DMS53 (cell line): Measurements from ENCODE around the gene HOXA5.

Source experiments
- DNase-seq: peaks from one replicate; lab custom pipeline; 2025; lab: John Stamatoyannopoulos, UW

Gene HOXA5

DNA sequence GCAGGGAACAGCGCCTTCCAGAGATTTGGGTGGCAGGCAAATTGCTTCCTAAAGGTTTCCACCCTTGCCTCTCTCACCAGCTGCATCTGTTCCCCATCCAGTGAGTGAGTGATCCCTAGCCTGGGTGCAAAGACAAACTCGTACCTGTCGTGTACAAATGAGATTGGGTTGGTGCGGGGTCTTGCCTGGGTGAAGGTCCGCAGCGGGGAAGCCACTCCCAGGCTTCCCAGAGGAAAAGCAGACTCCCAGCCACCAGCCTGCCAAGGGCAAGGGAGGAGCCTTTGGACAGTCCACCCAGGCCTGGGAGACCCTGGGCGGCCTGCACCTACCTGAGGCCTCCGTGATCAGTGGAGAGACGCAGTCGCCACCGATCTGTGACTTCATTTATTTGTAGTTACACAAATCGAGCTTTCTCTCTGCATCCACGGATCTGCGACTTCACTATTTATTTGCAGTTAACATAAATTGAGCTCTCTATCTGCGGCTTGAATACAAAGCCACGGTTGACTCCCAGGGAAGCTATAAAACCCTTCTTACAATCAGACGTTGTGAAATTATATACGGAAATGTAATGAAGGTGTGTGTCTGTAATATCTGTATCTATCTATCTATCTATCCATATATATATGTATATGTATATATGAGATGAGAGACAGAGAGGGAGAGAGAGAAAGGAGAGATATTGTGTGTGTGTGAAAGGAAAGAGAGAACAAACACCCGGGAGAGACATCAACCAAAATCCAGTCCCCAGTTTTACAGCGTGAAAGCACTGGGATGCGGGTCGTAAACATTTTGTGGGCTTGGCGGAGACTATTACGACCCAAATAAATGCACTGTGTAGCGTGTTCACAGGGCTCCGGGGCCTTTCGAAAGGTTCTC is 16.0 kb upstream of the HOXA5 start:
- DNase-seq, result no peak

DNA sequence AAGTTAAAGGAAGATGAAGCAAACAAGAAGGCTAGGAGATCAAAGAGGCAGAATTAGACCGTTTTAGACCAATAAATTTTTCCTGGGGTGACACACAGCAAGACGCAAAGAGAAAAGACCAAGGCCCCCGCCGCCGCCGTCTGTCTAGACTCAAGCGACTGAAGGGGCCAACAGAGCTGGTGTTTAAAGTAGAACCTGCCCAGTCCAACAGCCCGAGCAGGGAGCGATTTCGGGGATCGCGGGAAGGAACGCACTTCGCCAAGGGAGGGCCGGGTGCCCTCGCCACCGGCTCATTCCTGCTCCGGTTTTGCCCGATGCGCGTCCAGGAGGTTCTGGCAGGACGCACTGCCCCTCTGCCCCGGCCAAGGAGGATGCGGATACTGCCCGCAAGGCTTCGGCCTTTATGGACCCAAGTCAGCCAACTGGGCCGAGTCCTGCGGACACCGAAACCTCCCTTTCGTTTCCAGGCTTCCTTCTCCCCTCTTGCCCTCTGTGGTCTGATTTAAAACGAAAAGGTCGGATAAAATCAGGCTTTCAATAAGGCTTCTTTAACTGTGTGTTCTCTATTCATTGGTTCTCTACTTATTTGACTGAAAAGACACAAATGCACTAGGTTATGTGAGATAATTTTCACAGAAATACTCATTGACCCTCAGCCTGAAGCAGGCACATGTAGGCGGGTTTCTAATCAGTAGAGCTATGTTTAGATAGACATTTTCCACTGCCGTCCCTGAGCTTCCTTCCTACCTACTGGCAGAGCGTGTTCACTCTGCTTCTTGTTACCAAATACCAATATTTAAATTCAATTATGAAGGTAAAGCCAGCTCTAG is 15.2 kb upstream of the HOXA5 start:
- DNase-seq, result no peak

DNA sequence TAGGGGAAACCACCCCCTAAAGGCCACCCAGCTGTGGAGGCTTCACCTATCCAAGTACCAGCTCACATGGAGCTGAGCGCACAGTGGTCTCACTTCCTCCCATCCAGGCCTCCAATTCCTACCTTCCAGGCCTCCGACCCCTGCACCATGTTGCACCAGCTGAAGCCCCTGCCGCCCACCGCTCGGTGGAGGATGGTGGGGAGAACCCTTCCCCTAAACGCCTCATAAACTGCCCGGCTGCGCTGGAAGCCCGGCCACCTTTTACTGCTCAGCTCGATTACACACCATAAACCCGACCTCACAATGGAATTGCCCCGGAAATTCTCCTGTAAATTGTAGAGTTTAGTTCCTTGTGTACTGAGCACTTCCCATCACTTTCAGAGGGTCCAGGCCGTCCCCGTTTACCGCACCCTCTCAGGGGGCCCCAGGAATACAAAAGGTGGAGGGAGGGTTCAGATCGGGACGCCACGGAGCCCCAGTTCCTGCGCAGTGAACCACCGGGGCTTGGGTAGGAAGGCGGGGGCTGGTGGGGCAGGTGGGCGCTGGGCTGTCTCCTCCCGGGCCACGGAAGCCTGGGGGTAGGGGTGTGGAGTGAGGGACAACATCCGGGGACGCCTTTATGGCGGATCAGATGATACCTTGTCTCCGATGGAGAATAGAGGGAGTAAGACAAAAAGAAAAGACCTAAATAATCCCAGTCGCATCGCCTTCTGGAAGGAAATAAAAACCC is 14.4 kb upstream of the HOXA5 start:
- no peak for DNase-seq

DNA sequence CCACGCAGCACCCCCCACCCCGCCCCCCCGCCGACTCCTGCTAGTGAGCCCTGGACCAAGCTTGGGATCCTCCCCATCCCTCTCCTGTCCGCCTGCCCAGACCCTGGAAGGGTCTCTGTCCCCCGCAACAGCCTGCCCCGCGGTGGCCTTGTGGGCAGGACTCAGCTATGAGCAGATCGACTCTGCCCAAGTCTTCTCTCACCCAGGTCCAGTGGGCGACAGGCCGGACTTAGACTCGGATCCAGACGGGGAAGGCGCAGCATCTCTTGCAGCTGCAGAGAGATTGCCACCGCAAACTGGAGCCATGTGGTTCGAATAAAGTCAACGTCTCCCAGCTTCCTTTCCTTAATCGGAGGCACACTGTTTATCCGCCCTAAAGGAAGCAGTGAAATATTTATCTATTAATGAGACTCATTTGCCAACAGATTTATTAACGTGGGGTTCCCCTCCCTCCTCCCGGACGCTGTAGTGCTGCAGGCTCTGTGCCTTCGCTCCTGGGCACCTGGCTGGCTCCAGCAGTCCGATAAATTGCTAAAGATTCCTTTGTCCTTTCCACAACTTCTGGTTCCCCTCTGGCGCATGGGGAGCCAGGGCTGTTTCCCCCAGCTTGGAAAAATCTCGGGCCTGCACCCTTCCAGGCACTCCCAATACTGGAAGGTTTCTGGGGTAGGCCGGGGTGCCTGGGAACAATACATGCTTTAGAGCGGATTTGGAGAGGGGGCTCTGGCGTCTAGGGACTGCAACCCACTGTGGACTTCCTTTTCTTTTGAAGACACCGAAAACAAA is 13.6 kb upstream of the HOXA5 start:
- DNase-seq, result no peak

DNA sequence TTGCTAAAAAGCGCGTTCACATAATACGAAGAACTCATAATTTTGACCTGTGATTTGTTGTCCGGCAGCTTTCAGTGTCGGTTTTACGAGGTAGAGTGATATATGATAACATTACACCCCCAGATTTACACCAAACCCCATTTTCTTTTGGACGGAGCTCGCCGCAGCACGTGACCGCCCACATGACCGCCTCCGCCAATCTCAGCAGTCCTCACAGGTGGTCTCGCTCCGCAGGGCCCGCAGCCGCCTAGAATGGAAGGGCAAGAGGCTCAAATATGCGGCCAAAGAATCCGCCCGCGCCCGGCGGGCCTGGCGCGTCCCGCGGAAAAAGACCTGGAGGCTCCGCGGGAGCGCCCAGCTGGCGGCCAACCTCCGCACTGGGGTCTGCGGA is 13.0 kb upstream of the HOXA5 start, which contains the start of gene HOXA7:
TSS of gene HOXA7 (minus strand) at position 168 of the 391 bp plus-strand sequence. CDS start at position 38, 130 bp downstream.
- DNase-seq, result no peak

DNA sequence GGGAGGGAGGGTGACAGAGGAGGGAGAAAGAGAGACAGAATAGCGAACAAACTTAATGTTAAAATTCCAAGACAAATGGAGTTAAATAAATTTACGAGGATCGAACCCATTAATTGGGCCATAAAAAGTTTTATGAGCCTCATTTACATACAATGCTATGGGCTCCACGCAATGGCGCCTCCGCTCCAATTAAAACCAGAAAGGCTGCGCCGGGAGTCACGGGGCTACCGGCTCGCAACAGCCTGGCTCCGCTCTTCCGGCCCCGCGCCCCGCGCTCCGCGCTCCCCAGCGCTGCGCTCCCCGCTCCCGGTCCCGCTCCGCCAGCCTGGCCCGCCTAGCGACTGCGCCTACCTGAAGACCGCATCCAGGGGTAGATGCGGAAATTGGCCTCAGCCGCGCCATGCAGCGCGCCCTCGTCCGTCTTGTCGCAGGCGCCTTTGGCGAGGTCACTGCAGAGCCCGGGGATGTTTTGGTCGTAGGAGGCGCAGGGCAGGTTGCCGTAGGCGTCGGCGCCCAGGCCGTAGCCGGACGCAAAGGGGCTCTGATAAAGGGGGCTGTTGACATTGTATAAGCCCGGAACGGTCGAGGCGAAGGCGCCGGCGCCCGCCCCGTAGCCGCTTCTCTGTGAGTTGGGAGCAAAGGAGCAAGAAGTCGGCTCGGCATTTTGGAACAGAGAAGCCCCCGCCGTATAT is 12.5 kb upstream of the HOXA5 start:
- DNase-seq, result no peak

DNA sequence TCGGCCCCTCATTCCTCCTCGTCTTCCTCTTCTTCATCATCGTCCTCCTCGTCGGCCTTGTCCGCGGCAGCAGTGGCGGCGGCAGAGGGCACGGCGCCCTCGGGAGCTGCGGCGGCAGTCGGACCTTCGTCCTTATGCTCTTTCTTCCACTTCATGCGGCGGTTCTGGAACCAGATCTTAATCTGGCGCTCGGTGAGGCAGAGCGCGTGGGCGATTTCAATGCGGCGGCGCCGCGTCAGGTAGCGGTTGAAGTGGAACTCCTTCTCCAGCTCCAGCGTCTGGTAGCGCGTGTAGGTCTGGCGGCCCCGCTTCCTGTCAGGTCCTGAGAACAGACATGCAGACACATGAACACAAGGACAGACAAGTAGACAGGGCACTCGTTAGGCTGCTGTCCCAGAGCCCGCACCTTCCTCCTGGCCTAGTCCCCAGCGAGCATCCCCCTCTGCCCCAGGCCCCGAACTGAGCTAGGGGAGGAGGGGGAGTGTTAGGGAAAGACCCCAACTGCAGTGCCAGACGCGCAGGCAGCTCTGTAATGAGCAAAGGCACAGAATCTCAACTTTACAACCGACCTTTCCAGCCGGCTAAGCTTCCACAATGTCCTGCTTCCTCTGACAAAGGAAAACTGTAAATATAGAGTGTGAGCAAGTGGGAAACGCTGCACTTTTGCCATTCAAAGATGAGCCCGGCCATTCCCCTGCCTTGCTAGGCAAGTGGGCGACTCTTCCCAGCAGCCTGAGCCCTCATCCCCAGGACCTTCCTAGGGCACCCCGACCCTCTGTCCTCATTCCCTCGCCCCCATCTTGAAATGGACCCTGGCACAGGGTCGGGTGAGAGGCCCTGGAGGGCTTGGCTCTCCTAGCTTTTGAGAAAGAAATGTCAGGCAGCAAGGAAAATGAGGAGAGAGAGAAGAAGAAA is 11.7 kb upstream of the HOXA5 start:
- peak; percentile 78 for DNase-seq

DNA sequence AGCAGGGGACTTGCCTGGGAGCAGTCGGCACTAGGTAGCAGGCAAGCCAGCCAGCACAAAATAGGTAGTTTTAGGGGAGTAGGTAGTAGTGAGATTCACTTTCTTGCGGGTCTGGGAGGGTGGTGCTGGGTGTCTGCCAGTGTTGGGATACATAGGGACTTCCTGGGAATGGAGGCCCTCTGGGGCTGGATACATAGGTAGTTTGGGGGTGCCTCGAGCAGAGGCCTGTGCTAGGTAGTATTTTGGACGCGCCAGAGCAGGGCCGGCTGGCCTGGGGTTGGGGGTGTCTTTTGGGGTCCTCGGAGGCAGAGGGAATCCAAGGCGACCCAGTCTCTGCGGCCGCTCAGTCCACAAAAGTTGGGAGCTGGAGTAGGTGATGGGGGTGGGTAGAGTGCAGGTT is 10.9 kb upstream of the HOXA5 start:
- DNase-seq, result no peak

DNA sequence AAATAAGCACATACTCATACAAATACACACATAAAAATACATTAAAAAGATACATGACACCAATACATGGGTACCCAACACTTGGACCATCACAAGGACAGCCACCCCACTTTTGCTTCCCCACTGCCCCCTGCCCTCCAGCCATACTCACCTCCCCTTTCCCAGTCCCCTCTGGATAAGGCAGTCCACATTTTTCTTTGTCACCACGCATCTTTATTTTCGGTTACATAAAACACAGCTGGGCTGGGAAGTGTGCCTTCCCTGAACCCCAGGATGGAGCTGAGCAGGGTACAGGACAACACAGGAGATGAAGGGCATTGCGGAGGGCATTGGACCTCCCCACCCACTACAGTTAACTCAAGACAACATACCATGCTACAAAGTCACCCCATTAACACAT is 10.0 kb upstream of the HOXA5 start:
- no peak for DNase-seq

DNA sequence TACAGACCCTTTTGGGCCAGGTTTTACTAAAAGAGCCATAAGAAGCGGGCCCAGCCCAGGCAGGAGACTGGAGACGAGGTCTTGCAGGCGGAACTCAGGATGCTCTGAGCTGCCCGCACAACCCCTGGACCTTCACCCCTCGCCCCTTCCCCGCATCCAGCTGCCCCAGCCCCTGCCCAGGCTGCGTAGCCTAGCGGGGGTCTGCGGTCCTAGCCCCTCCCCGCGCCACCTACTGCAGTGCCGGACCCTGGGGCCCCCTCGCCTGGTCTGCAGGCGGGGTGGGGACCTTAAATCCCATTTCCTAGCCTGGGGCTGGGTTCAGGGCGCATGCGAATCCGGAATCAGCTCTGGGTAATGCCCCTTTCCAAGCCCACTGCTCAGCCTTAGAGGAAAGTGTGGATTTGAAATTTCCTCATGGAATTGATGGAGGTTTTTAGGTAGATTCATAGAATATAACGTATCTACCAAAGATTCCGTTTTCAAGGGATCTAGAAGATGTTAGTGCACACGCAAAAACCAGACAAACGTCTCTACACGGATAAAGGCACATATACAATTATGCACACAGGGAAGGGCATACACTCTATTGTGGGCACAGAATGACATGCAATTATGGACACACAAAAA is 9.4 kb upstream of the HOXA5 start:
- peak; percentile 67 for DNase-seq

DNA sequence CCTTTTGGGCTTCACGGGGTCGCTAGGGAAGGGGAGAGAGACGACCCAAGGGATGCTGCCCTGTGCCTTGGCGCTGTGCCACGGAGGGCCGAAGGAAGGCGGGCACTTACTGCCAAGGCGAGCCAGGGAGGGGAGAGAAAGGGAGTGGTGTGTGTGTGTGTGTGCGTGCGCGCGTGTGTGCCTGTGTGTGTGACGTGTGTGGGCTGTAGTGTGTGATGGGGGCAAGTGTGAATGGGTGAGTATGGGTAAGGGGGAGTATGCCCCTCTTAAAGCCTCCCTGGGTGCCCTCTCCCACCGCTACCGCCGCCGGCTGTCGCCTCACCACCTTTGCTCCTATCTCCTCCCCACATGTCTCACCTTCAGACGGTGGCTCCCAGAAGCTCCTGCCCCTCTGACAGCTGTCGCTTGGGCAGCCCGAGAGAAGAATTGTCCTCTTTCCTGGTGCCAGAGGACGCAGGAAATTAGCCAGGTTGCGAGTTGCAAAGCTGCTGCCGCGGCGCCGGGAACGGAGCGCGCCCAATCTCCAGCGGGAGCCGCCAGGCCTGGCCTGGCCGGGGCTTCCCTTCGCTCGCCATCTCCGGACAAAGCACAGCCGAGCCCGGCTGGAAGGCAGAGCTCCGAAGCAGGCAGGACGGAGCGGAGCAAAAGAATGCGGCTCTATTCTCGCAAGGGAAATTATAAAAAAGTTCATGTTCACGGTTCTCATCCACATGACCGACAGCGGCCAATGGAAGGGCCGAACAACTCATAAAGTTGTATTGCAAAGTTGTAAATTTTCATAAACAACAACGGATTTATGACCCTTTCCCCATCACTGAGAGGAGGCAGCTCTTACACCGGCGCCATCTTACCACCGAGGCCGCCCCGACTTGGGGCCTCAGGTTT is 8.7 kb upstream of the HOXA5 start, which contains the start of gene HOXA3:
TSS of gene HOXA3 (minus strand) at position 653 of the 885 bp plus-strand sequence. CDS start 41,943 bp downstream, outside the sequence.
- DNase-seq, result peak; percentile 81

DNA sequence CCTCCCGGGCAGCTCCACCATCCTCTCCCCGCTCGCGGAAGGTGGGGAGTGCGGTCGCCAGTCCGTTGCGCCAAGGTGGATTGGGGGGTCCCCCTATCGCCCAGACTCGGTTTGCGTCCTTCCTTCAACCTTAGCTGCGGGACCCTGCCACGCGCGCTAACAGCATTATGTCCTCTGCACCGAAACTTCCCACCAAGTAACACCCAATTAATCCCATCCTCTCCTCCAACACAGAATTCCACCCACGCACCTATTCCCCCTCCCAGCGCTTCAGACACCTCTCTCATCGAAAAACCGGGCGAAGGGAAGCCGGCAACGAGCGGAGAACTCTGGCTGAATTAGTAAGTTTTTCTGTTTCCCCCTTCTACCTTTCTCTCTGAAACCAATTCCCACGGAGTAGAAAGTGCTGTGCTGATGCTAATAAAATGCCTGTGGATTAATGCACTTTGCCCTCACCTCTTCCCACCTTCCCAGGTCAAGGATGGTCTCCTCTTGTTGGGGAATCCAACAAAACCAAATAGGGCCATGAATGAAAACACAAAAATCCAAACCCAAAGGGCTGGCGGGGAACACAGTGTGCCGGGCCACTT is 8.0 kb upstream of the HOXA5 start:
- peak; percentile 67 for DNase-seq

DNA sequence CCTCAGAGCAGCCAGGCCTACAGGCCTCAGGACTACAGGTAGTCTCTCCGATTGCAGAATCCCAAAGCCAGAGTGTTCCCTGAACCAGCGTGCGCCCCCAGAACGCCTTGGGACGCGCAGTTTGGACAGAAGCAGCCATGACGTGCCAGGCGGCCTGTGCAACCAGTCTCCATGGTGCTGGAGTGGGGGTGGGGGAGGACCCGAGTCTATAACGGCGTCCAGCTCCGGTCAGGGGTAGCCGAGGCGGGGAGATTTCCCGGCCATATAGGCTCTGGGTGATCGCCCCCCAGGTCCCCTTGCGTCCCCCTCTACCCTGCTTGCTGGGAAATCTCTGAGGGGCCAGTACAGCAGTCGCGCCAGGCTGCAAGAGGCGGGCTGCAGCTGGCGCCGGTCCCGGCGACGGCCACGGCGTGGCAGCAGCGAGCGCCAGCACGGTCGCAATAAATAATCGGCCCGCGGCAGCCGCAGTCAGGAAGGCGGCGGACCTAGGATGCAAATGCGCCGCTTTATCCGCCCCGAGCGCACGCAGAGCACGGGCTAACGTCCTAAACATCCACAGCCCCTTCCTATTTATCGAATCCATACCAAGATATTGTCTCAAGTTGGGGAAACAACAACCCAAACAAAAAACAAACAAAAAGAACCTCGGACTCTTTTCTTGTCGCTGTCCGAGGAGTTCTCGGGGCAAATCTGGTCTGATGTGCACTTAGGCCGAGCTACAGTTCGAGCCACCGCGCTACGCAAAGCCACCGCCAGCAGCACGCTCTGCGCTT is 7.3 kb upstream of the HOXA5 start:
- peak; percentile 96 for DNase-seq

DNA sequence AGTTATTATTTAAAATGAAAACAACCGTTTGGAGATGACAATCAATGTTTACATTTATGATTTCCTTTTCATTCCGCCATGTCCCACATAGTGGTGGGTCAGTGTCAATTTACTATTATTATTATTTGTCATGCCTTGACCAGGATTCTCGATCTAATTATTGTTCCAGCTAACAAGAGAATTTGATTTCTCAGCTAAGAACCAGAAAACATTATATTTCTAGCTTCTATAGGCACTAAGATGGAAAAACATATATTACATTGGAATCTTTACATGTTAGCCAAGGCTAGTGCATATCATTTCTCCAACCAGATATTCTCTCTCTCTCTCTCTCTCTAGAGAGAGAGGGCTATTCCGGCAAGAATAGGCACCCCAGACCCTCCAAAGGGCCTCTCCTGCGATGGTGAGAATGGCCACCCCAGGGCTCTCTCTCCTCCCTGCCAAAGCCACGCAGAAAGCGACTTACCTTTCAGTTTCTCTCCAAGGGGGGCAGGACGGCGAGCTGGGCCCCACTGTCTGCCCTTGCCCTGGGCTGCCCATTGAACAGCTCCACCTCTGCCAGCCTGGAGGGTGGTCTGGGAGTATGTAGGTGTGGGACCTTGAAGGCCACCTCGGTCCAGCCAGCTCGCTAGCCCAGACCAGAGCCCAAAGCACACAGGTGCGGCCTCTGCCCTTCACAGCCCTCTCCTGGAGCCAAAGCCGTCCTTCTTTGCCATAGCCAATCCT is 6.5 kb upstream of the HOXA5 start:
- no peak for DNase-seq

DNA sequence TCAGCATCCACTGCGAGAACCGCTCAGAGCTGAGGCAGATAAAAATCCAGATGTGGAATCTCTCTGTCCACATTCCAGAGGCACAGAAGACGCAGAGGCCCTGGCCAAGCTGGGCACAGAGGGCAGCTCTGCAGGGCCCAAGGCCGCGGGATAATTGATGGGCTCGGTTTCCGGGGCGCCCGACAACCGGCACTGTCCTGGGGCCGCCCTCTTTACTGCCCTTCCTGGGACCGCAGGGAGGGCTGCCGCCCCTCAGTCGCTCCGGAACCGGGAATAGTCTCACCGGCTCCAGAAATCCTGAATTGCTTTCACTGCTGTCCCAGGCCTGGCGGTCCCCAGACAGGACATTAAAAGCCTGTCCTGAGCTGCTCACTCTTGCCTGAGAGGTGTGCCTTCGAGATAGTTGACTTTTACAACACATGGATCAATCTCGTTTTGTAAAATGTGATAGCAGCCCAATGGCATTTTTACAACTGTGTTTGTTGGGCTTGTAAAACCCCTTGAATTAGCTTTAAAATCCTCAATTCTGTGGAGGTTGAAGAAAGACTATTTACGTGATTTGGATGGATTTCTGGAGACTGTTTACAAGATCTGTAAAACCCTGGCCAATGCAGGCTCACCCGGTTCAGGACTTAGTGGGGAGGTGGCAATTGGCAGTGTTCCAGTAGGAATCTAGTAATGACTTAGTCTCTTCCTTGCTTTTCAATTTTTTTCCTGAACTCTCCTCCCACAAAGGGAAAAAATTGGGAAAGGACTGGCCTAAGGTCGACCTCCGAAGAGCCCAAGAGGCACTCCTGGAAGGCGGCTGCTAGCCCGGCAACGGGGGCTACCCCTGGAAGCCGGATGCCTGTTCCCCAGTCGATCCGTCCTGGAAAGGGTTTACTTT is 5.5 kb upstream of the HOXA5 start:
- no peak for DNase-seq
